GM10248 (cell line): ENCODE measurements around the gene PDZRN3.

Experiments
- CTCF ChIA-PET: fragments of 300-600 bp; sonication (Branson Sonifier 250); formaldehyde crosslinking; extraction: SDS; loops from one replicate; lab custom pipeline; 2021; ENCODE audit warnings: antibody characterized with exemption; lab: Yijun Ruan, JAX
- POLR2A ChIA-PET: fragments of 350-650 bp; sonication (Branson Sonifier 250); formaldehyde crosslinking; extraction: SDS; loops from one replicate; lab custom pipeline; 2020; ENCODE audit warnings: antibody characterized with exemption; lab: Yijun Ruan, JAX
- DNase-seq: peaks from one replicate; pipeline ENCODE4 v3.0.0; 2012; ENCODE audit errors: extremely low spot score
- TF ChIP-seq, protein P1 (sequence below): IDR thresholded peaks from 2 replicates; pipeline ENCODE4 v1.5.1; 2012; ENCODE audit warnings: mild to moderate bottlenecking, low read depth; ENCODE audit errors: extremely low read depth, missing control alignments, control extremely low read depth

Gene PDZRN3

DNA sequence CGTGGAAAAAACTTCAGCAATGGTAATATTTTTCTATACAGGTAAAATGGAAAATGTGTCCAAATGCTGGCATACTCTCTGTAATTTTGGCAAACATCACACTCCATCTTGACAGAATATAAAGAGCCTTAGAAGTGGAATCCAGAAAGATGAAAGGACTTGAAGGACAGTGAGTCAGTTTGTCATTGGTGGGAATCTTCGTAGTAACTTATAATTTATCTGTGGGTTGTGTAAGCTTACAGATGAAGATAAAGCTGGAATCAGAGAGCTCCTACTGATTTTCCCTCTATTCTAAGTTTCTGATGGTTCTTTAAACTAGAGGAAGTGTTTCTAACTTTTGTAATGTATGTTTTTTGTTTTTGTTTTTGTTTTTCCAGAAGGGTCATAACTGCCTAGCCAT is 8.7 kb upstream of the PDZRN3 start:
- TF ChIP-seq, protein P1, sequence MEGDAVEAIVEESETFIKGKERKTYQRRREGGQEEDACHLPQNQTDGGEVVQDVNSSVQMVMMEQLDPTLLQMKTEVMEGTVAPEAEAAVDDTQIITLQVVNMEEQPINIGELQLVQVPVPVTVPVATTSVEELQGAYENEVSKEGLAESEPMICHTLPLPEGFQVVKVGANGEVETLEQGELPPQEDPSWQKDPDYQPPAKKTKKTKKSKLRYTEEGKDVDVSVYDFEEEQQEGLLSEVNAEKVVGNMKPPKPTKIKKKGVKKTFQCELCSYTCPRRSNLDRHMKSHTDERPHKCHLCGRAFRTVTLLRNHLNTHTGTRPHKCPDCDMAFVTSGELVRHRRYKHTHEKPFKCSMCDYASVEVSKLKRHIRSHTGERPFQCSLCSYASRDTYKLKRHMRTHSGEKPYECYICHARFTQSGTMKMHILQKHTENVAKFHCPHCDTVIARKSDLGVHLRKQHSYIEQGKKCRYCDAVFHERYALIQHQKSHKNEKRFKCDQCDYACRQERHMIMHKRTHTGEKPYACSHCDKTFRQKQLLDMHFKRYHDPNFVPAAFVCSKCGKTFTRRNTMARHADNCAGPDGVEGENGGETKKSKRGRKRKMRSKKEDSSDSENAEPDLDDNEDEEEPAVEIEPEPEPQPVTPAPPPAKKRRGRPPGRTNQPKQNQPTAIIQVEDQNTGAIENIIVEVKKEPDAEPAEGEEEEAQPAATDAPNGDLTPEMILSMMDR, result no peak
- no peak for DNase-seq
- POLR2A ChIA-PET, result no interaction called here
- CTCF ChIA-PET, result interaction anchor here (1.7 kb wide), 1 partner anchor 10 kb away, joined by 3 read pairs; no protein-coding TSS in a partner anchor

DNA sequence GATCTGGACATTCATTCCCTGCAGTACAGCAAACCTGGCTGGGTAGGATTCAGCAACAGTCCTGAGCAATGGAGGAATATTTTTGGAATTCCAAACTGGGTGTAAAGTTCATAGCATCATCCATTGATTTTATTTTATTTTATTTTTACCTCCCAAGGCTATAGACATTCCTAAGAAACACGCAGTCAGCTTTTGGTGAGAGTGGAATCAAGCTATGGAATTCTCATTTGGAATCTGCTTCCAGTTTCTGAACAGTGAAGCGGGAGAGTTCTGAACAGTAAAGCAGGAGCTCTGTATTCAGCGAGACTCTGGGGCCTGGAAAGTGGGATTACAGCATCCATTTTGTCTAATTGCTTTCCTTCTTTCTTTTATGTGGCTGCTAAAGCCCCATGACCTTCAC is 1.4 kb upstream of the PDZRN3 start:
- DNase-seq, result no peak
- TF ChIP-seq, protein P1, result no peak
- CTCF ChIA-PET, result interaction anchor here (1.8 kb wide), 1 partner anchor 12 kb away, joined by 5 read pairs; no protein-coding TSS in a partner anchor
- POLR2A ChIA-PET, result no interaction called here

DNA sequence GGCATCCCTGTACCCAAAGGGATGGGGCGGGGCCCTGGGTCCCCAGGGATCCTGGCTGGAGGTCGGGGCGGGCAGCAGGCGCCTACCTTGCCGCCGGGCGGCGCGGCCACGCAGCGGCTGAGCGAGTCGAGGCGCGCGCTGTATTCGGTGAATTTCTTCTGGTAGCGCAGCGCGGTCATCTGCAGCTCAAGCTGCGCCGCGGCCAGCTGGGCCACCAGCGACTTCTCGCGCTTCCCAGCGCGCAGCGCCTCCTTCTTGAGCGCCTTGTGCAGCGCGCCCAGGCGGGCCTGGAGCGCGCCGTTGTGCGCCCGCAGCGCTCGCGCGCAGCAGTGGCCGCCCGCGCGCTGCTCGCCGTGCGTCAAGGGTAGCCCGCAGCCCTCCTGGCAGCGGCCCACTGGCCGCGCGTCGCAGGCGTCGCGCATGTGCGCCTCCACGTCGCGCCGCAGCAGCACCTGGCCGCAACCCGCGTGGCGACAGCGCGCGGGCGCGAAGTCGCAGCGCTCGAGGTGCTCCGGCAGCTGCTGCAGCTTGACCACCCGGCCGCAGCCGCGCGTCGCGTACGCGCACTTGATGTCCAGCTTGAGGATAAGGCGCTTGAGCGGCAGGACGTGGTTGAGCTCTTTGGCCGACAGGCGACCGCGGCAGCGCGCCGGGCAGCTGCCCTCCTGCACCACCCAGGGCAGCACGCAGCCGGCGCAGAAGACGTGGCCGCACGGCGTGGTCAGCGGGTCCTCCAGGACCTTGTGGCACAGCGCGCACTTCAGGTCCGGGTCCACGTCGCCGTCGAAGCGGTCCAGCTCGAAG is 522 bp downstream of the PDZRN3 start:
- TF ChIP-seq, protein P1, result no peak
- POLR2A ChIA-PET, result no interaction called here
- no peak for DNase-seq
- CTCF ChIA-PET, result no interaction called here

DNA sequence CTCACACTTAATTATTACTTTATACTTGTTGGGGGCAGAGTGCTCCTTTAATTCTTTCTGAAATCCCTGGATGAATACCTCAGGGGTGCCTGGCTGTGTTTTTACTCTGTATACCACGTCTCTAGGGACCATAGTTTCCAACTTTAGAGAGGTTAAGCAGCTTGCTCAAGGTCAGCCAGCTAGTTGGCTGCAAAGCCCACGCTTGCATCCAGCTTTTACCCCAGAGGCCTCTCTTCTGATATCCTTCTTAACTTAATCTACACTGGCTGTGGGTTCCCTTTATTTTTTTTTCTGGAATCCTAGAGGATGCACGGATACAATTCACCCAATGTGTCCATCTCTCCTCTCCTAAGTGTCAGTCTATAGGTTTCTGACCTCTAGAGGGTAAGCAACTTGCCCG is 1.4 kb downstream of the PDZRN3 start:
- TF ChIP-seq, protein P1, result no peak
- no peak for DNase-seq
- ChIA-PET POLR2A (no interaction called here), CTCF (no interaction called here)

DNA sequence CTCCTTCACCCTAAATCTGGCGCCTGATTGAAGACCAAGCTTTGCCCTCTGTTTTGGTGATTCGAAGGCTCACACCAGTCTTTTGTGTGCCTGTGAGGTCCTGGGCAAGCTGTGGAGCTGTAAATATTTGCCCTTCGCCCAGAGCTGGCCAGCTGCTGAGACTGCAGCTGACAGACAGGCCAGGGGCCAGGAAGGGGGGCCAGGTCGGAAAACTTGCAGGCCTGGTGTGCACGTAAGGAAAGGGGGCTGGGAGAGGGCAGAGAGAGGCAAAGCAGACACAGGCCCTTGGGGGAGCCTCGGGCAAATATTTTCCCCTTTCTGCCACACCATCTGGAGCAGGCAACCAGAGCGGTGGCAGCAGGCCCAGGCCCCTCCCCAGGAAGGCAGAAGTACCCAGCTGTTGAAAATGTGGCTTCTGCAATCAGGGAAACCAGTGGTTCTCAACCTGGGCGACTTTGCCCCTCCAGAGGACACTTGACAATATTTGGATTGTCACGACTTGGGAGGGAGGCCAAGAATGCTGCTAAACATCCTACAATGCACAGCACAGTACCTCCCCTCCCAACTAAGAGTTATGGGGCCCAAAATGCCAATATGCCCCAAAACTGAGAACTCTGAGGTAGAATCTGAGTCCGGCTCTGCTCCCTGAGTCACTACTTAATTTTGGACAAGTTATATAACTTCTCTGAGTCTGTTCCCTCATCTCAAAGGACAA is 2.5 kb downstream of the PDZRN3 start:
- TF ChIP-seq, protein P1, result no peak
- ChIA-PET CTCF (interaction anchor here (1.4 kb wide), 1 partner anchor 21 kb away, joined by 4 read pairs; no protein-coding TSS in a partner anchor), POLR2A (no interaction called here)
- DNase-seq, result no peak

DNA sequence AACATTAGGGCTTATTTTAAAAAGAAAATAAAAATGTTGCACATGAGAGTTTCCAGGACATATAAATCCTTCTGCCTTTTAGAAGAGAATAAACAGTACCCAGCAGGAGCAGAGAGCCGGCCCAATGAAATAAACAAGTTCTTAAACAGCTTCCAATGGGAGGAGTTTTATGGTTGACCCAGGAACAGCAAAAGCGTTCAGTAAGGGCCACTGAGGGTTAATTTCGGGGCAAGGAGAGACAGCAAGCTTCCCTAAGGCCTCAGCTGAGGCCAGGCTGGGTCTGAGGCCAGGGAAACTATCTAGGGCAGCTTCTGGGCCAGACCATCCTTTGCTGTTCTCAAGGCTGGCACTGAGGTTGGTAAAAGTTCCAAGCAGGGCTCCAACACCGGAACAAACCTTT is 3.4 kb downstream of the PDZRN3 start:
- no peak for DNase-seq
- TF ChIP-seq, protein P1, result no peak
- ChIA-PET POLR2A (no interaction called here), CTCF (interaction anchor here (1.1 to 1.6 kb wide), 3 partner anchors 11 to 22 kb away, joined by 3 to 5 read pairs (median 4); no protein-coding TSS in a partner anchor)
